ENCODE data around the gene MFSD12.

The MFSD12 gene

DNA sequence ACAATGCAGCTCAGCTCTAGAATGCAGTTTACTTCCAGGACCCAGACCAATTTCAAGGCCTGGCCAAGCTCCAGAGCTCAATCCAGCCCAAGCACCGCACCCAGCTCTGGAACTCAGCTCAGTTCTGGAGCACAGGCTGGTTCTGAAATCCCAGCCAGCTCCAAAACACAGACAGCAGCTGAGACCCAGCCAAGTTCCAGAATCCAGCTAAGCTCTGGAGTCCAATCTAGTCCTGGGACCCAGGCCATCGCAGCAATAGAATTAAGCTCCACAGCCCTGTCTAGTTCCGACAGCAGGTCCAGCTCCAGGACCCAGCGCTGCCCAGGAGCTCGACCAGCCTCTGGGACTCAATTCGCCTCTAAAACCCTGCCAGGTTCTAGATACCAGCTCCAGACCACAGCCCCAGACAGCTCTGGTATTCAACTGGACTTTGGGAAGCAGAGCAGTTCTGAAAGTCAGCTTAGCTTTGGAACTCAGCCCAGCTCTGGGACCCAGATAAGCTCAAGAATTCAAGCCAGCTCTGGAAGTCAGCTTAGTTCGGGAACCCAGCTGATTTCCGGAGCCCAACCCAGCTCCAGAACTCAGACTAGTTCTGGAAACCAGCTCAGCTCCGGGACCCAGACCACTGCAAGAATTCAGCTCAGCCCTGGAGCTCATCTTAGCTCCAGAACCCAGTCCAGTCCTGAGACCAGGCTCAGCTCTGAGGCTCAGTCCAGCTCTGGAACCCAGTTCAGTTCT is 34.7 kb upstream of the MFSD12 start:
- no peak for DNase-seq (ENCODE audit: low read depth, low spot score)
- H3K4me3 ChIP-seq (ENCODE audit: low read depth, low read length) = no peak overlapping the region
- in situ Hi-C loops (cut with HindIII; ENCODE audit: low sequenced_read_pairs) = no loop called here
- no peak for TF ChIP-seq CTCF (IDR thresholded peaks at IDR 0.05; ENCODE audit: low read depth, low read length)

- TF ChIP-seq CTCF (IDR thresholded peaks at IDR 0.05; ENCODE audit: low read depth, low read length) = no peak
- DNase-seq (ENCODE audit: low read depth, low spot score) = no peak
- no peak overlapping the region for H3K4me3 ChIP-seq (ENCODE audit: low read depth, low read length)
- in situ Hi-C loops (cut with HindIII; ENCODE audit: low sequenced_read_pairs) = no loop called here
Measured at GRCh38 chr19:3590991-3591659, 33.7 kb upstream of the MFSD12 start.

- DNase-seq (ENCODE audit: low read depth, low spot score) = no peak
- no peak for TF ChIP-seq CTCF (IDR thresholded peaks at IDR 0.05; ENCODE audit: low read depth, low read length)
- in situ Hi-C loops (cut with HindIII; ENCODE audit: low sequenced_read_pairs) = no loop called here
- H3K4me3 ChIP-seq (ENCODE audit: low read depth, low read length) = no peak overlapping the region
Measured at GRCh38 chr19:3589949-3590348, 32.6 kb upstream of the MFSD12 start.

DNA sequence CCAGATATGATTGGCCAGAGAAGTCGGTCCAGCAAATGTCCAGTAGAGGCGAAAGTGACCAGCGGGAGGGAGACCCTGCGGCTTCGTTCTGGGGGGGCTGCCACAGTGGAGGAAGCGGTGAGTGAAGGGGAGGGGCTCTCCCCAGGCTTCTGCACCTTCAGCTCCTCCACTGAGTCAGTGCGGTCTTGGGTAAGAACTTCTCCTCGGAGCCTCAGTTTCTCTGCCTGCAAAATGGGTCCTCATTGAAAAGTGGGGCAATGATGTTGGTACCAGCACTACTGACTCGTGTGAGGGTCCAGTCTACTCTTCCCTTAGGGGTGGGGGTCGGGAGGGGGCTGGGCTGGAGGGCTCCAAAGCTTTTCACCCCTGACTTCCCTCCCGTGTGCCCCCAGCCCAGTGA is 32.1 kb upstream of the MFSD12 start:
- DNase-seq (ENCODE audit: low read depth, low spot score) = no peak
- in situ Hi-C loops (cut with HindIII; ENCODE audit: low sequenced_read_pairs) = no loop called here
- TF ChIP-seq CTCF (IDR thresholded peaks at IDR 0.05; ENCODE audit: low read depth, low read length) = no peak
- no peak overlapping the region for H3K4me3 ChIP-seq (ENCODE audit: low read depth, low read length)

DNA sequence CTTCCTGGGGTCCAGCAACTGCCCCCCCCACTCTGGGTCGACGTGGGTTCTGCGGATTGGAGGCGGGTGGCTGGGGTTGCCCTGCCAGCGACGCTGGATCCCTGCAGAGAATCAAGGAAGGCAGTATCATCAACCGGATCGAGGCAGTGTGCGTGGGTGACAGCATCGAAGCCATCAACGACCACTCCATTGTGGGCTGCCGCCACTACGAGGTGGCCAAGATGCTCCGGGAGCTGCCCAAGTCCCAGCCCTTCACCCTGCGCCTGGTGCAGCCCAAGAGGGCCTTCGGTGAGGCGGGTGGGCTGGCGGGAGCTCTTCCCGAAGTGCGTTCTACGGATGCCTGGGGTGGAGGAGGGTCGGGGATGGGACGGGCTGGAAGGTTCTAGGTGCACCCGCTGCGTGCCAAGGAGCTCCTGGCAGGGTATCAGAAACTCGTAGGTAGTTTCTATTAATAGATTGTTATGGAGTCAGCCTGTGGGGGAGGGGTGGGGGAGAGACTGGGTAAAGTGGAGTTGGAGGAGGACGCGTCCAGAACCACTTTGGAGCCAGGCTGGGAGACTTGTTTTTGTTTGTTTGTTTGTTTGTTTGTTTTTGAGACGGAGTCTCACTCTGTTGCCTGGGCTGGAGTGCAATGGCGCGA is 29.4 kb upstream of the MFSD12 start:
- no peak for TF ChIP-seq CTCF (IDR thresholded peaks at IDR 0.05; ENCODE audit: low read depth, low read length)
- no peak overlapping the region for H3K4me3 ChIP-seq (ENCODE audit: low read depth, low read length)
- no peak for DNase-seq (ENCODE audit: low read depth, low spot score)
- in situ Hi-C loops (cut with HindIII; ENCODE audit: low sequenced_read_pairs) = no loop called here

- TF ChIP-seq CTCF (IDR thresholded peaks at IDR 0.05; ENCODE audit: low read depth, low read length) = peak; percentile 57
- no peak for DNase-seq (ENCODE audit: low read depth, low spot score)
- in situ Hi-C loops (cut with HindIII; ENCODE audit: low sequenced_read_pairs) = no loop called here
- peak overlapping the region; percentile 36 for H3K4me3 ChIP-seq (ENCODE audit: low read depth, low read length)
Measured at GRCh38 chr19:3586127-3586626, 28.8 kb upstream of the MFSD12 start.
